Measurements from ENCODE around the gene IKZF5. TPM values are rescaled to one million over a fixed set of nuclear protein-coding genes. Genes with fewer than 3 reads are reported as not detected.

The IKZF5 gene
- total RNA-seq, 1 experiment from 2014 or later, result 12.5 TPM

- no peak within 1 kb of the TSS for H4K5ac ChIP-seq (ENCODE audit: insufficient read length, low read depth, low read length)
- H2BK5ac ChIP-seq (ENCODE audit: insufficient read length, low read length), result no peak within 1 kb of the TSS
- Mint-ChIP-seq H3K4me3 (peak within 1 kb of the TSS; percentile 79), H3K27me3 (ENCODE audit: low read depth) (peaks cover 40% of the 10 kb centered on the region), H3K4me1 (peaks cover 11 to 18% of the 10 kb centered on the region in 2 experiments), H3K36me3 (ENCODE audit: insufficient read depth in 1 of 3, low read depth in 3 of 3) (peaks cover 0 to 29% (median 17%) of the 10 kb centered on the region in 3 experiments; a peak in 4 of 7 replicates), H3K9me3 (peaks cover 11 to 13% of the 10 kb centered on the region in 2 experiments; a peak in 4 of 5 replicates), H3K27ac (peak within 1 kb of the TSS in 1 of 3 experiments; percentile 88; a peak in 1 of 7 replicates)
- H4K20me1 ChIP-seq (ENCODE audit: control insufficient read depth, insufficient read depth, insufficient read length), result no peaks in the 10 kb centered on the region
- H2BK15ac ChIP-seq (ENCODE audit: low read depth, low read length), result no peak within 1 kb of the TSS
- H3T11ph ChIP-seq (ENCODE audit: low read length), result no peak within 1 kb of the TSS
- H3K79me2 ChIP-seq (ENCODE audit: insufficient read depth, low read length), result no peaks in the 10 kb centered on the region
- H3K23me2 ChIP-seq (ENCODE audit: insufficient read length, low read depth, low read length, poor library complexity, severe bottlenecking), result peaks cover 4% of the 10 kb centered on the region
- no peak within 1 kb of the TSS for H2BK12ac ChIP-seq (ENCODE audit: insufficient read length, low read depth, low read length)
- H2BK120ac ChIP-seq (ENCODE audit: low read depth, low read length, poor library complexity, severe bottlenecking), result no peak within 1 kb of the TSS
- no peaks in the 10 kb centered on the region for H3K4me1 ChIP-seq (ENCODE audit: insufficient read depth, low read length)
- H3K4ac ChIP-seq (ENCODE audit: low read depth, low read length), result no peak within 1 kb of the TSS
- no peak within 1 kb of the TSS for H4K91ac ChIP-seq (ENCODE audit: insufficient read length, low read depth, low read length)
- TF ChIP-seq CTCF (conservative IDR thresholded peaks at IDR 0.05), result no peak
- H2AFZ ChIP-seq (ENCODE audit: low read length), result no peak within 1 kb of the TSS
- H2BK20ac ChIP-seq (ENCODE audit: low read depth, low read length, poor library complexity, severe bottlenecking), result no peak within 1 kb of the TSS
- peak within 1 kb of the TSS; percentile 52 for H3K9ac ChIP-seq (ENCODE audit: extremely low read depth, insufficient read length, low read length)
- peaks cover 4% of the 10 kb centered on the region; the same call in 1 of the 2 replicates for H3K27me3 ChIP-seq (ENCODE audit: insufficient read depth, low read length)
- no peak within 1 kb of the TSS for H4K8ac ChIP-seq (replicated peaks; ENCODE audit: insufficient read length, low read depth, low read length)
- no peak within 1 kb of the TSS for H3K56ac ChIP-seq (ENCODE audit: insufficient read length, low read depth, low read length)
- no peak within 1 kb of the TSS for H3K23ac ChIP-seq (ENCODE audit: insufficient read length, low read depth, low read length)
- peak within 1 kb of the TSS; percentile 87 for H3K4me2 ChIP-seq (ENCODE audit: insufficient read depth, insufficient read length, low read length)
- peak; percentile 99 for DNase-seq
- H3K18ac ChIP-seq (ENCODE audit: insufficient read length, low read depth, low read length), result peak within 1 kb of the TSS; percentile 68
- 0 out of 2 replicates have a peak within 1 kb of the TSS, but pooled peaks have one; percentile 18 for H3K14ac ChIP-seq (ENCODE audit: insufficient read depth, low read length)
- H2AK5ac ChIP-seq (ENCODE audit: insufficient read length, low read length), result no peak within 1 kb of the TSS
- no peaks in the 10 kb centered on the region for H3K79me1 ChIP-seq (ENCODE audit: insufficient read depth, low read depth, low read length, poor library complexity, severe bottlenecking)
- H3K9me3 ChIP-seq (ENCODE audit: control insufficient read depth, low read depth, low read length), result no peaks in the 10 kb centered on the region
- WGBS (ENCODE audit: extremely low coverage, insufficient read length, low lambda C conversion rate), result no CpG with 5 or more reads among the region's 77 CpGs
- no peak within 1 kb of the TSS for H3K27ac ChIP-seq (ENCODE audit: insufficient read length, low read depth, low read length)
Measured at GRCh38 chr10:122953902-122954730, 54.5 kb downstream of the IKZF5 start, which contains the start of gene C10orf88. Gene C10orf88, minus strand, starts transcription at chr10:122954227. Its CDS starts 49 bp downstream, at chr10:122954178.

Measured in H9 (cell line).